ENCODE data around the gene PCLO. TPM values are rescaled to one million over a fixed set of nuclear protein-coding genes. Genes with fewer than 3 reads are reported as not detected.

PCLO gene
- polyA plus RNA-seq, 3 donors = not detected

- no CpG with 5 or more reads among the region's 2 CpGs for WGBS (ENCODE audit: insufficient coverage)
- Histone ChIP-seq H4K20me1 (ENCODE audit: insufficient read depth, low read length) (no peaks in the 10 kb centered on the region), H3K4me1 (ENCODE audit: control insufficient read depth in 1 of 2, insufficient read depth in 2 of 2, low read length in 2 of 2) (no peaks in the 10 kb centered on the region), H3K79me2 (ENCODE audit: insufficient read depth, low read length) (no peaks in the 10 kb centered on the region), H3K4me3 (replicated peaks in 1 of 3; ENCODE audit: low read depth in 2 of 3, low read length in 3 of 3) (no peak overlapping the region), H3K36me3 (replicated peaks in 1 of 2; ENCODE audit: control insufficient read depth in 1 of 2, insufficient read depth in 2 of 2, low read length in 2 of 2) (no peaks in the 10 kb centered on the region), H3K9ac (ENCODE audit: insufficient read depth, low read length, poor library complexity, severe bottlenecking) (no peak overlapping the region), H3K27ac (ENCODE audit: low read depth in 1 of 2, low read length in 2 of 2) (no peak overlapping the region), H3K9me3 (replicated peaks in 1 of 2; ENCODE audit: control insufficient read depth in 1 of 2, insufficient read depth in 1 of 2, low read length in 2 of 2) (no peaks in the 10 kb centered on the region), H3K27me3 (ENCODE audit: control insufficient read depth in 2 of 2, insufficient read depth in 2 of 2, low read length in 2 of 2) (no peaks in the 10 kb centered on the region), H3K4me2 (replicated peaks; ENCODE audit: extremely low read depth, low read length, poor library complexity, severe bottlenecking) (no peak overlapping the region), H2AFZ (ENCODE audit: insufficient read depth, low read depth, low read length, poor library complexity, severe bottlenecking) (no peak overlapping the region)
- no peak overlapping the region for H3K27ac Mint-ChIP-seq
- no peaks in the 10 kb centered on the region for H3K27me3 Mint-ChIP-seq (ENCODE audit: low read depth in 3 of 3)
- no peak overlapping the region for H3K4me3 Mint-ChIP-seq
- TF ChIP-seq, protein P1, sequence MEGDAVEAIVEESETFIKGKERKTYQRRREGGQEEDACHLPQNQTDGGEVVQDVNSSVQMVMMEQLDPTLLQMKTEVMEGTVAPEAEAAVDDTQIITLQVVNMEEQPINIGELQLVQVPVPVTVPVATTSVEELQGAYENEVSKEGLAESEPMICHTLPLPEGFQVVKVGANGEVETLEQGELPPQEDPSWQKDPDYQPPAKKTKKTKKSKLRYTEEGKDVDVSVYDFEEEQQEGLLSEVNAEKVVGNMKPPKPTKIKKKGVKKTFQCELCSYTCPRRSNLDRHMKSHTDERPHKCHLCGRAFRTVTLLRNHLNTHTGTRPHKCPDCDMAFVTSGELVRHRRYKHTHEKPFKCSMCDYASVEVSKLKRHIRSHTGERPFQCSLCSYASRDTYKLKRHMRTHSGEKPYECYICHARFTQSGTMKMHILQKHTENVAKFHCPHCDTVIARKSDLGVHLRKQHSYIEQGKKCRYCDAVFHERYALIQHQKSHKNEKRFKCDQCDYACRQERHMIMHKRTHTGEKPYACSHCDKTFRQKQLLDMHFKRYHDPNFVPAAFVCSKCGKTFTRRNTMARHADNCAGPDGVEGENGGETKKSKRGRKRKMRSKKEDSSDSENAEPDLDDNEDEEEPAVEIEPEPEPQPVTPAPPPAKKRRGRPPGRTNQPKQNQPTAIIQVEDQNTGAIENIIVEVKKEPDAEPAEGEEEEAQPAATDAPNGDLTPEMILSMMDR (IDR thresholded peaks at IDR 0.05) = no peak
- DNase-seq = no peak
- H3K4me1 Mint-ChIP-seq = no peaks in the 10 kb centered on the region
- no peaks in the 10 kb centered on the region for H3K36me3 Mint-ChIP-seq
- intact Hi-C loops (cut with micrococcal nuclease) = no loop called here
- H3K9me3 Mint-ChIP-seq = peaks cover 0 to 2% (median 0%) of the 10 kb centered on the region in 7 donors
Observed at GRCh38 chr7:82926477-82926876, 236.2 kb downstream of the PCLO start.

GRCh38 chr7:82925331-82925730, 237.4 kb downstream of the PCLO start:
- no peaks in the 10 kb centered on the region for H3K4me1 ChIP-seq (ENCODE audit: control insufficient read depth in 1 of 2, insufficient read depth in 2 of 2, low read length in 2 of 2)
- H3K27ac ChIP-seq (ENCODE audit: low read depth in 1 of 2, low read length in 2 of 2) = no peak overlapping the region
- DNase-seq = no peak
- no peak overlapping the region for H3K4me3 Mint-ChIP-seq
- no peaks in the 10 kb centered on the region for H4K20me1 ChIP-seq (ENCODE audit: insufficient read depth, low read length)
- H2AFZ ChIP-seq (ENCODE audit: insufficient read depth, low read depth, low read length, poor library complexity, severe bottlenecking) = no peak overlapping the region
- peaks cover 0 to 2% (median 0%) of the 10 kb centered on the region in 7 donors for H3K9me3 Mint-ChIP-seq
- intact Hi-C loops (cut with micrococcal nuclease) = no loop called here
- TF ChIP-seq, protein P1 (IDR thresholded peaks at IDR 0.05) = no peak
- no peak overlapping the region for H3K9ac ChIP-seq (ENCODE audit: insufficient read depth, low read length, poor library complexity, severe bottlenecking)
- H3K4me1 Mint-ChIP-seq = no peaks in the 10 kb centered on the region
- H3K79me2 ChIP-seq (ENCODE audit: insufficient read depth, low read length) = no peaks in the 10 kb centered on the region
- no peaks in the 10 kb centered on the region for H3K27me3 ChIP-seq (ENCODE audit: control insufficient read depth in 2 of 2, insufficient read depth in 2 of 2, low read length in 2 of 2)
- no peaks in the 10 kb centered on the region for H3K36me3 ChIP-seq (replicated peaks in 1 of 2; ENCODE audit: control insufficient read depth in 1 of 2, insufficient read depth in 2 of 2, low read length in 2 of 2)
- H3K9me3 ChIP-seq (replicated peaks in 1 of 2; ENCODE audit: control insufficient read depth in 1 of 2, insufficient read depth in 1 of 2, low read length in 2 of 2) = no peaks in the 10 kb centered on the region
- H3K4me3 ChIP-seq (replicated peaks in 1 of 3; ENCODE audit: low read depth in 2 of 3, low read length in 3 of 3) = no peak overlapping the region
- no peaks in the 10 kb centered on the region for H3K27me3 Mint-ChIP-seq (ENCODE audit: low read depth in 3 of 3)
- no peaks in the 10 kb centered on the region for H3K36me3 Mint-ChIP-seq
- H3K27ac Mint-ChIP-seq = no peak overlapping the region
- H3K4me2 ChIP-seq (replicated peaks; ENCODE audit: extremely low read depth, low read length, poor library complexity, severe bottlenecking) = no peak overlapping the region
